ENCODE data around the gene GID8. TPM values are rescaled to one million over a fixed set of nuclear protein-coding genes. Genes with fewer than 3 reads are reported as not detected.

The GID8 gene
- total and polyA plus RNA-seq, 4 donors: 11.0 to 35.4 (median 23.7) TPM

DNA sequence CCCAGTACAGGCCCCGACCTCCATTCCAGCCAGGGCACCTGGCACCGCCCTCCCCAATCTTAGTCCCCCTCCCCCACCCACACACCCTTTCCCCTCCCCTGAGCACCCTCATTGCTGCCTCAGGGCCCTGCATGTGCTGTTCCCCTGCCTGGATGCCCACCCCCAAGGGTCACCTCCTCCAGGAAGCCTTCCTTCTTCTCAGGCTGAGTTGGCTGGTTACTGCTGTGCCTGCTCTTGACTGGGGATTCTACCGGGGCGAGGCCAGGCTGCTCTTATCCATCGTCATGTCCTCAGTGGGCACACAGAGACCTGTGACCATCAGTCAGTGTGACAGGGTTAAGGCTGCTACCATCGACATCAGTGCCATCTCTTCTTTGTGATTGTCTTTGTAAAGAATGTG, 45.3 kb downstream of the GID8 start:
- Histone ChIP-seq H3K4me1 (ENCODE audit: control insufficient read depth in 5 of 5, insufficient read depth in 5 of 5, low read length in 5 of 5) (no peaks in the 10 kb centered on the region), H3K27ac (ENCODE audit: low read depth in 1 of 2, low read length in 1 of 2) (no peak overlapping the region), H3K9me3 (ENCODE audit: control insufficient read depth in 4 of 4, insufficient read depth in 3 of 4, low read length in 3 of 4) (peaks cover 0 to 2% (median 0%) of the 10 kb centered on the region in 4 donors), H3K4me3 (no peak overlapping the region), H3K27me3 (ENCODE audit: control insufficient read depth in 3 of 3, insufficient read depth in 3 of 3, low read length in 2 of 3) (peaks cover 0 to 24% (median 17%) of the 10 kb centered on the region in 3 donors), H3K9ac (ENCODE audit: insufficient read depth in 1 of 2, low read length in 2 of 2) (no peak overlapping the region), H3K36me3 (ENCODE audit: control insufficient read depth in 4 of 4, insufficient read depth in 4 of 4, low read length in 4 of 4) (no peaks in the 10 kb centered on the region)
- WGBS, 2 donors: 86 to 90% methylated on average over 6 of the region's 6 CpGs
- no peak for TF ChIP-seq CTCF (IDR thresholded peaks at IDR 0.05; ENCODE audit: control extremely low read depth, extremely low read depth)
- DNase-seq (no peak), ATAC-seq (ENCODE audit: insufficient read depth, low FRiP score) (no peak)

GRCh38 chr20:62984666-62985443, 46.9 kb downstream of the GID8 start:
- ATAC-seq (ENCODE audit: insufficient read depth, low FRiP score) (no peak), DNase-seq (no peak)
- Histone ChIP-seq H3K36me3 (ENCODE audit: control insufficient read depth in 4 of 4, insufficient read depth in 4 of 4, low read length in 4 of 4) (no peaks in the 10 kb centered on the region), H3K9me3 (ENCODE audit: control insufficient read depth in 4 of 4, insufficient read depth in 3 of 4, low read length in 3 of 4) (peaks cover 0 to 2% (median 0%) of the 10 kb centered on the region in 4 donors), H3K27me3 (ENCODE audit: control insufficient read depth in 3 of 3, insufficient read depth in 3 of 3, low read length in 2 of 3) (peaks cover 0 to 22% (median 13%) of the 10 kb centered on the region in 3 donors), H3K9ac (ENCODE audit: insufficient read depth in 1 of 2, low read length in 2 of 2) (no peak overlapping the region), H3K4me3 (no peak overlapping the region), H3K27ac (ENCODE audit: low read depth in 1 of 2, low read length in 1 of 2) (no peak overlapping the region), H3K4me1 (ENCODE audit: control insufficient read depth in 5 of 5, insufficient read depth in 5 of 5, low read length in 5 of 5) (no peaks in the 10 kb centered on the region)
- no peak for TF ChIP-seq CTCF (IDR thresholded peaks at IDR 0.05; ENCODE audit: control extremely low read depth, extremely low read depth)
- 72 to 84% methylated on average over 18 of the region's 18 CpGs for WGBS, 2 donors

DNA sequence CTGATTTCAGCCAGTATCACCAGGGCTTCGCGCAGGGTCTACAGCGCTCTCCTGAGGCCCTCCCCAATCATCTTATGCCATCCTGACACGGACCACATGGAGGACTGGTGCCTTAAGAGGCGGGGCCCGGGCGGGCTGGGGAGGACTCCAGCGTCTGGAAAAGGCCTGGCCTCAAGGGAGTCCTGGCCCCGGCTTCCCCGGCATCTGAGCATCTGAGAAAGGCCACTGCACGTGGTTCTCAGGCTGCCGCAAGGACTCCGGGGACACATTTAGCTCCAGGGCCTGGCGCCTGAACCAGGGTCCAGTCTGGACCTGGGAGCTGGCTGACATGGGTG, 47.5 kb downstream of the GID8 start:
- 72 to 76% methylated on average over 14 of the region's 14 CpGs for WGBS, 2 donors
- Histone ChIP-seq H3K27ac (ENCODE audit: low read depth in 1 of 2, low read length in 1 of 2) (no peak overlapping the region), H3K9ac (ENCODE audit: insufficient read depth in 1 of 2, low read length in 2 of 2) (no peak overlapping the region), H3K4me1 (ENCODE audit: control insufficient read depth in 5 of 5, insufficient read depth in 5 of 5, low read length in 5 of 5) (no peaks in the 10 kb centered on the region), H3K27me3 (ENCODE audit: control insufficient read depth in 3 of 3, insufficient read depth in 3 of 3, low read length in 2 of 3) (peaks cover under 1 to 17% (median 9%) of the 10 kb centered on the region in 3 donors), H3K36me3 (ENCODE audit: control insufficient read depth in 4 of 4, insufficient read depth in 4 of 4, low read length in 4 of 4) (no peaks in the 10 kb centered on the region), H3K9me3 (ENCODE audit: control insufficient read depth in 4 of 4, insufficient read depth in 3 of 4, low read length in 3 of 4) (peaks cover 0 to 2% (median 0%) of the 10 kb centered on the region in 4 donors), H3K4me3 (no peak overlapping the region)
- TF ChIP-seq CTCF (IDR thresholded peaks at IDR 0.05; ENCODE audit: control extremely low read depth, extremely low read depth): no peak
- no peak for ATAC-seq (ENCODE audit: insufficient read depth, low FRiP score)
- DNase-seq: no peak

Data from lung (tissue), 12 donors.